Muscle layer of colon (tissue), 2 donors: ENCODE measurements around the gene TNFRSF13B.

Experiments
- H3K27ac ChIP-seq: one replicate; pipeline ENCODE4 v1.7.0; 2013; ENCODE audit warnings: low read depth, mild to moderate bottlenecking, low read length, moderate library complexity
- H3K27me3 ChIP-seq, 2 donors: one replicate each; pipeline ENCODE4 v1.7.0; 2013; ENCODE audit warnings: low read length in 2 of 2, mild to moderate bottlenecking in 2 of 2; ENCODE audit not compliant: insufficient read depth in 2 of 2, control insufficient read depth in 1 of 2
- H3K36me3 ChIP-seq: one replicate; pipeline ENCODE4 v1.7.0; 2013; ENCODE audit warnings: mild to moderate bottlenecking, low read length; ENCODE audit not compliant: insufficient read depth
- H3K4me1 ChIP-seq: one replicate; pipeline ENCODE4 v1.7.0; 2013; ENCODE audit warnings: mild to moderate bottlenecking, low read length; ENCODE audit not compliant: insufficient read depth
- H3K4me3 ChIP-seq, 2 donors: one replicate each; pipeline ENCODE4 v1.7.0; 2013; ENCODE audit warnings: low read length in 2 of 2, low read depth in 1 of 2, mild to moderate bottlenecking in 1 of 2, moderate library complexity in 1 of 2
- H3K9ac ChIP-seq: one replicate; pipeline ENCODE4 v1.7.0; 2013; ENCODE audit warnings: low read length
- H3K9me3 ChIP-seq: one replicate; pipeline ENCODE4 v1.7.0; 2013; ENCODE audit warnings: mild to moderate bottlenecking, low read length
- donor health status: abdominal sarcoma.
- donor health status: Adenocarcinoma of cecum.

TNFRSF13B gene

DNA sequence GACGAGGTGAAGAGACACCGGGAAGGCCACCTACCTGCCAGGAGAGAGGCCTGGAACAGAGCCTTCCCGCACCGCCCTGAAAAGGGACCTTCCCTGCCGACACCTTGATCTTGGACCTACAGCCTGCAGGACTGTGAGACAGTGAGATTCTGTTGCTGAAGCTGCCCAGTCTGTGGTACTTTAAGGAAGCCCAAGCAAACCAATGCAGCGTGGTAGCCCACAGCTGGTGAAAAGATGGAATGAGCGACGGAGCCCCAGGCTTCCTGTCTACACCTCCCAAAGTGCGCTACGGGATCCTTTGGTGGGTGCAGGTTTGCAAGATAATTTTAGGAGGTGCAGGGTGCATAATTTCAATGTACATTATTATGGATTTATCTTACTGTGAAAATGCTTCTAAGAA, 33.9 kb downstream of the TNFRSF13B start:
- Histone ChIP-seq H3K9me3 (no peaks in the 10 kb centered on the region), H3K4me3 (no peak overlapping the region), H3K27me3 (no peaks in the 10 kb centered on the region), H3K36me3 (no peaks in the 10 kb centered on the region), H3K4me1 (no peaks in the 10 kb centered on the region), H3K9ac (no peak overlapping the region), H3K27ac (no peak overlapping the region)

DNA sequence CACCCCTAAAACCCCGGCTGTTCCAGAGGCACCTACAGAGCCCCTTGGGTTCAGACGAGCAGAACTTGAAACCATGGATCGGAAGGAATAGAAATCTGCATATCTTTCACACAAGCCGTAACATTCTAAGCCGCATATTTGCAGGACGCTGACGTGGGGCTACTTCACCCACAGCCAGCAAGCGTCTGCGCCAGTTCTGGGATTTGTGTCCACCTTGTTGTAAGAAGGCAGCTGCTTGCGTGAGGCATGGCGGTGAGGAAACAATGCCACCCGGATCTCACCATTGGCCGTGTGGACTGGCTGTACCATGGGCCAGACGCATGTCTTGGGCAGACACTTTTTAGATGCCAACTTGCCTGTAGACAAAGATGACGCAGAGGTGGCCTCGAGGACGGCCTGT, 34.5 kb downstream of the TNFRSF13B start:
- Histone ChIP-seq H3K27me3 (no peaks in the 10 kb centered on the region), H3K9me3 (no peaks in the 10 kb centered on the region), H3K4me3 (no peak overlapping the region), H3K36me3 (no peaks in the 10 kb centered on the region), H3K9ac (no peak overlapping the region), H3K27ac (no peak overlapping the region), H3K4me1 (no peaks in the 10 kb centered on the region)

DNA sequence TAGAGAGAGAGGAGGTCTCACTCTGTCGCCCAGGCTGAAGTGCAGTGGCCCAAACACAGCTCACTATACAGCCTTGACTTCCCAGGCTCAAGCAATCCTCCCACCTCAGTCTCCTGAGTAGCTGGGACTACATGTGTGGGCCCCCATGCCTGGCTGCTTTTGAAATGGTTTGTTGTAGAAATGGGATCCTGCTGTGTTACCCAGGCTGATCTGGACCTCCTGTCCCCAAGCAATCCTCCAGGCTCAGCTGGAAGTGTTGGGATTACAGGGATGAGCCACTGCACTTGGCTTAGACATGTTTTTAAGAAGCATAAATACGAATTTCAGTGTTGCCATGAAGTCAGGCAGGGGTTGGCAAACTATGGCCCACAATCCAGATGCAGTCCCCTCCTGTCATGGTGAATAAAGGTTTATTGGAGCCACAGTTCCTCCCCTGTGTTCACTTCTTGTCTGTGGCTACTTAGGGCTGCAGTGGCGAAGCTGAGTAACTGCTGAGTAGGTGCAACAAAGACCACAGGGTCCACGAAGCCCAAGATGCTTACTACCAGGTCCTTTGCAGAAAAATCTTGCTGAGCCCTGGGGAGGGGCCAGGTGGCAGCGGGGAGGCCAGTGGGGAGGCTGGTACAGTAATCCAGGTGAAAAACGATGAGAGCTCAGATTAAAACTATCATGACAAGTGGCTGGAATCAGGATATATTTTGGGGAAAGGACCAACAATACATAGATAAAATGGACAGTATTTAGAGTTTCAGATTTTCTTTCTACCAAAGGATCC, 35.2 kb downstream of the TNFRSF13B start:
- Histone ChIP-seq H3K27me3 (no peaks in the 10 kb centered on the region), H3K4me3 (no peak overlapping the region), H3K4me1 (no peaks in the 10 kb centered on the region), H3K9me3 (no peaks in the 10 kb centered on the region), H3K27ac (no peak overlapping the region), H3K36me3 (no peaks in the 10 kb centered on the region), H3K9ac (no peak overlapping the region)

DNA sequence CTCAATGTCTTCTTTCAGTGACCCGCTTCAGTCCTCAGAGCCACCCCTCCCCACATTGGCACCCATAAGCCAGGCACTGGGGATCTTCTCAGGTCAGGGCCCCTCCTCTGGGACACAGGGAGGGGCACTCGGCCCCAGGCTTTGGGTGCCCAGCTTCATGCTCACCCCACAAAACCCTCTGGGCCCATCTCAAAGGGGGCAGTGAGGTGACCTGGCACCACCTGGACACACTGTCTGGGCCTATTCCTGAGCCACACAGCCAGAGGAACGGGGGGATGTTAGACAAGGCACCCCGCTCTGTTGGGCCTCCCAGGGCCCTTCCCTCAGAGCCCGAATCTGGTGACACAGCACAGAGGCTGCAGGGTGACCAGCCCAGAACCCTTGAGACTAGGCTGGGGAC, 36.1 kb downstream of the TNFRSF13B start:
- Histone ChIP-seq H3K4me1 (no peaks in the 10 kb centered on the region), H3K27ac (no peak overlapping the region), H3K4me3 (no peak overlapping the region), H3K9ac (no peak overlapping the region), H3K9me3 (no peaks in the 10 kb centered on the region), H3K27me3 (no peaks in the 10 kb centered on the region), H3K36me3 (no peaks in the 10 kb centered on the region)

DNA sequence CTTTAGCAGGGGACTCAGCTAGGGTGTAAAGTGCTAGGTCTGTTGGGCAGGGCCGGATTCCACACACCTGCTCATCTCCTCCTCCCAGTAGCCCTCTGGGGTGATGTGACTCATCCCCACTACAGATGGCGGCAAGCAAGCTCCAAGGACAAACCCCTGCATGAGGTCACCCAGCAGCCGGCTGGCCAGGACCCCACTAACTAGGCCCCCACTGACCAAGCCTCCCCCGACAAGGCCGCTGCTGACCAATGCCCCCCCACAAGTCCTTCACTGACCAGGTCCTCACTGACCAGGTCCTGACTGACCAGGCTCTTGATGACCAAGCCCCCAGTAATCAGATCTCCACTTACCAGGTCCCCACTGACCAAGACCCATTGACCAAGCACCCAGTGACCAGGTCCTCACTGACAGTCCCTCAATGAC, 36.7 kb downstream of the TNFRSF13B start:
- Histone ChIP-seq H3K27ac (no peak overlapping the region), H3K9ac (no peak overlapping the region), H3K4me1 (no peaks in the 10 kb centered on the region), H3K9me3 (no peaks in the 10 kb centered on the region), H3K36me3 (no peaks in the 10 kb centered on the region), H3K27me3 (no peaks in the 10 kb centered on the region), H3K4me3 (no peak overlapping the region)

DNA sequence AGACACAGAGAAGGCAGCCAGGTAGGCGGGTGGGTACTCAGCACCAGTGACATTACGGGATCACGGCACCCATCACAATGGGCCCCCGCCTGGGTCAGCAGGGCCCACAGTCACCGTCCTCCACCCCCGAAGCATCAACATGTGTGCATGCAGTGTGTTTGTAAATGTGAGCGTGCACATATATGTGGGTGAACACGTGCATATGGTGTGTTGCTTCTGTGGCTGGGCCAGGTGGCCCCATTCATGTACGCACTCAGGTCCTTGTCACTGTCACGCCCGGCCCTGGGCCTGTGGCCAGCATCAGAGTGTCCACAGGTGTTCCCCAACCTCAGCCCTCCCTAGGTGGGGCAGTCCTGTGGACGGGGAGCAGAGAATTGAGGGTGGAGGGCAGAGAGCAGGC, 37.1 kb downstream of the TNFRSF13B start:
- Histone ChIP-seq H3K9me3 (no peaks in the 10 kb centered on the region), H3K36me3 (no peaks in the 10 kb centered on the region)

DNA sequence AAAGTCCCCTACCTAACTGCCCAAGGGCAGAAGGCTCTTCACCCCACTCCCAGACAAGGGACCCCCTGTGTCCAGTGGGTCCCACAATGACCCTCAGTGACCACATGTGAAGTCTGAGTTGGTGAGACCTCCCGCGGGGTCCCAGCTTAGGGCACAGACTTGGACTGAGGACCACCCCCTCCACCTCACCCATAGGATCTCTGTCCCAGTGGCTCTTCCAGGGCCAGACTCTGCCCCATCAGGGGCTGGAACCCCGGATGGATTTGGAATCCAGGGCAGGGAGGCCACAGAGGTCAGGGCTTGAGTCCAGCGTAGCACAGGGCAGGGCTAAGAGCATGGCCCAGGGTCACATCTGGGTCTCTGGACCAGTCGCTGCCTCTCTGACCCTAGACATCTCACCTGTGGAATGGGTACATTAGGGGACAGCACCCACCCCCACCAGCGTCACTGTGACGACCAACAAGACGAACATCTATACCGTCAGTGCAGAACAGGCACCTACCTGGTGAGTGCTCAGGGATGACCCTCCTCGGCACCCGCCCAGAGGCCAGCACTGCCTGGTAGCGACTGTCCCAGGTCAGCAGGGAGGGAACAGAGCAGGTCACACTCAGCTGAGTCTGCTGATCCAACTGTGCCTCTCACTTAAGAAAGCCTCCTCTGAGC, 37.7 kb downstream of the TNFRSF13B start:
- Histone ChIP-seq H3K9ac (no peak overlapping the region), H3K4me3 (no peak overlapping the region), H3K27ac (no peak overlapping the region), H3K36me3 (no peaks in the 10 kb centered on the region), H3K4me1 (no peaks in the 10 kb centered on the region), H3K9me3 (no peaks in the 10 kb centered on the region), H3K27me3 (no peaks in the 10 kb centered on the region)

More for the DNA sequence above, 37.1 kb downstream of the TNFRSF13B start:
- Histone ChIP-seq H3K4me1 (no peaks in the 10 kb centered on the region), H3K4me3 (no peak overlapping the region), H3K27ac (no peak overlapping the region), H3K9ac (no peak overlapping the region), H3K27me3 (no peaks in the 10 kb centered on the region)

DNA sequence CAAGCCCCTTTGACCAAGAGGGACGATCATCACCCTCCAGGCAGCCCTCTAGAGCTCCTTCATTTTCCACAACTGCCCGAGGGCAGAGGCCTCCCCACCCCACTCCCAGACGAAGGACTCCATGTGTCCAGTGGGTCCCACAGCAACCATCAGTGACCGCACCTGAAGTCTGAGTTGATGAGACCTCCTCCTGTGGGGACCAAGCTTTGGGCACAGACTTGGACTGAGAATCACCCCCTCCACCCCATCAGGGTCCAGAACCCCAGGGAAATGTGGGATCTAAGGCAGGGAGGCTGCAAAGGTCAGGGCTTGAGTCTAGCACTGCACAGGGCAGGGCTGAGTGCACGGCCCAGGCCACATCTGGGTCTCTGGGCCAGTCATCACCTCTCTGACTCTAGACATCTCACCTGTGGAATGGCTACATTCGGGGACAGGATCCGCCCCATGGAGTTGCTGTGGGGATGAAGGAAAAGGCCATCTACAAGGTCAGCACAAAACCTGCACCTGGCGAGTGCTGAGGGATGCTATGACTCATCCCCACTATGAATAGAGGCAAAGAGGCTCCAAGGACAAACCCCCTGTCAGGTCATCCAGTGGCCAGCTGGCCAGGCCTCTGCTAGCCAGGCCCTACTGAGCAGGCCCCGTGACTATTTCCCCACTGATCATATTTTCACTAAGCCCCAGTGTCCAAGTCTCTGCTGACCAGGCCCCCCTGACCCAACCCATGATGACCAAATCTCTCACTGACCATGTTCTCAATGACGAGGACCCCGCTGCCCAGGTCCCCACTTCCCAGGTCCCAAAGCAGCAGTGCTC, 38.4 kb downstream of the TNFRSF13B start:
- Histone ChIP-seq H3K36me3 (no peaks in the 10 kb centered on the region), H3K4me1 (no peaks in the 10 kb centered on the region)

DNA sequence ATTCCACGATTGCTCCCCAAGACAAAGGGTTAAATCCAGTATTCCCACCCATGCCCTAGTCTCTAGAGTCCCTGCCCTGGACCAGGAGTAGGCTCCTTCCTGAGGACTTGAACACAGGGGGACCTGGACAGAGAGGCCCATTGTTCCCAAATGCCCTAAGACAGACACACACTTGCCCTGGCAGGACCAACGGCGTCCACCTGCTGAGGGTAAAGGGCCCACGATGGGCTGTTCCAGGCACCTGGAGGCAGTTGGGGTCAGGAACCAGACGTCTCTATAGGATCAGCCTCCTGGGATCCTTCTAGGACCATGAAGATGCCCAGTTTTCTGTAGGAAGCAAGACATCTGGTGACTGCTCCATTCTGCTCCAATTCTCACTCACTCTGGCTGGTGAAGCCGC, 39.3 kb downstream of the TNFRSF13B start:
- H3K9me3 ChIP-seq = no peaks in the 10 kb centered on the region
- H3K27me3 ChIP-seq = no peaks in the 10 kb centered on the region
- H3K4me3 ChIP-seq = no peak overlapping the region

More for the DNA sequence above, 38.4 kb downstream of the TNFRSF13B start:
- Histone ChIP-seq H3K27me3 (no peaks in the 10 kb centered on the region), H3K27ac (no peak overlapping the region), H3K9ac (no peak overlapping the region), H3K9me3 (no peaks in the 10 kb centered on the region), H3K4me3 (no peak overlapping the region)

DNA sequence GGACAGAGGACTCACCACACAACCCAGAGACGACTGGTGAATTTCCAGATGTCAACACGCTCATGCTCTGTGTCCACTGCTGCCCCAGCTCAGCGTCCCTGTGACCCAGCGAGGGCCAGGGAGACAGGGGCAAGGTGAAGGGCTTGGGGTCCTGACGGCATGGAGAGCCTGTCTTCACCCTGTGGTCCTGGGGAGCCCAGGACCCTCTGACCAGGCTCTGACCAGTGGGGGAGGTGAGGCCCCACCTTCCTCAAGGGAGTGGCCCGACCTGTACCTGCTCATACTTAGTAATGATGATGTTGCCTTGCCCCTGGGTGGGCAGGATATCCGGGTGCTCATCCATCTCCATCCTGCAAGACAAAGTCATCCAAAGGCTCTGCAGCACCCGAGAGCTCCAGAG, 39.8 kb downstream of the TNFRSF13B start:
- no peaks in the 10 kb centered on the region for H3K27me3 ChIP-seq
- H3K4me3 ChIP-seq = no peak overlapping the region
- no peaks in the 10 kb centered on the region for H3K36me3 ChIP-seq
- no peaks in the 10 kb centered on the region for H3K9me3 ChIP-seq
- H3K4me1 ChIP-seq = no peaks in the 10 kb centered on the region
- H3K27ac ChIP-seq = no peak overlapping the region
- H3K9ac ChIP-seq = no peak overlapping the region

More for the DNA sequence above, 39.3 kb downstream of the TNFRSF13B start:
- Histone ChIP-seq H3K9ac (no peak overlapping the region), H3K4me1 (no peaks in the 10 kb centered on the region), H3K36me3 (no peaks in the 10 kb centered on the region), H3K27ac (no peak overlapping the region)

DNA sequence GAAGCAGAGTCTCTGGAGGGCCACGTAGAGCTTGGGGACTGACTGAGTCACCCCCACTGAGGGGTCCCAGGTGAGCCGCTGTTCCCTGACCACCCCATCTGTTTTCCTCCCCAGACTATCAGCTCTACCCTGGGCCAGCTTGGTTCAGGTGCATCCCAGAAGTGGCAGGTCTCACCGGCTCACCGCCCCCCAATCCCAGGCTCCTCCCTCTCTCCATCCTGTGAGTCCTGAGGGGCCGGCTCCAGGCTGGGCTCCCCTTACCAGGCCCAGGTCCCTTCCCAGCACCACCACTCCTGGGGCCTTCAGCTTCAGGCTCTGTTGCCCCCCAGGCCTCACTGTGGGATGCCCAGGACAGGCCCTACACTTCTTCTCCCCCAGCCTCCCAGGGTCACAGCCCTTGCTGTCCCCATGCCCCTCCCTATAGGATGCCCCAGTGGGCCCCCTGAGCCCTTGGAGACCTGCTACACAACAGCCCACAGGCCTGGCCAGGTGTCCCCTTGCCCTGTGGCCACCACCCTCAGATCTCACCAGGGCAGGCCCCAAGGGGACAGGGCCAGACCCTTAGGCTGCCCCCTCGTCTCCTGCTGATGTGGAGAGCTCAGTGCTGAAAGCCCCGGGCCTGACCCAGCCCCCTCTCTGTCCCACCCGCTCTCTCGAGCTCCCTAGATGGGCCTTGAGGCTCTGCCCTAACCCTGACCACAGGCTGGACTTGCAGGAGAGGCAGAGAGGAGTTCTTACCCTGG, 40.4 kb downstream of the TNFRSF13B start:
- H3K9me3 ChIP-seq = no peaks in the 10 kb centered on the region
- no peaks in the 10 kb centered on the region for H3K36me3 ChIP-seq
- H3K4me1 ChIP-seq = no peaks in the 10 kb centered on the region
- H3K27me3 ChIP-seq = no peaks in the 10 kb centered on the region
- no peak overlapping the region for H3K4me3 ChIP-seq
- H3K27ac ChIP-seq = no peak overlapping the region
- H3K9ac ChIP-seq = no peak overlapping the region
